Measurements from ENCODE around the gene UGT1A1.
"Not testable (repeated sequence)": the region's sequence is repeated elsewhere in the genome, so short reads cannot be mapped to it uniquely, and the experiment has no call there.

The UGT1A1 gene

DNA sequence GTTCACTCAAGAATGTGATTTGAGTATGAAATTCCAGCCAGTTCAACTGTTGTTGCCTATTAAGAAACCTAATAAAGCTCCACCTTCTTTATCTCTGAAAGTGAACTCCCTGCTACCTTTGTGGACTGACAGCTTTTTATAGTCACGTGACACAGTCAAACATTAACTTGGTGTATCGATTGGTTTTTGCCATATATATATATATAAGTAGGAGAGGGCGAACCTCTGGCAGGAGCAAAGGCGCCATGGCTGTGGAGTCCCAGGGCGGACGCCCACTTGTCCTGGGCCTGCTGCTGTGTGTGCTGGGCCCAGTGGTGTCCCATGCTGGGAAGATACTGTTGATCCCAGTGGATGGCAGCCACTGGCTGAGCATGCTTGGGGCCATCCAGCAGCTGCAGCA is at the start of gene UGT1A1:
Gene UGT1A1, plus strand, starts transcription at position 228 of the 400 bp plus-strand sequence. Its CDS starts 18 bp downstream, at position 246.
- no peak for DNase-seq (ENCODE audit: low read depth in 4 of 4, low spot score in 1 of 4)

- DNase-seq (ENCODE audit: low read depth in 4 of 4, low spot score in 1 of 4) = peak; percentile 46 to 56 (median 52)
These were observed 48.6 kb upstream of the UGT1A1 start for GRCh38 chr2:233711312-233712008.

DNA sequence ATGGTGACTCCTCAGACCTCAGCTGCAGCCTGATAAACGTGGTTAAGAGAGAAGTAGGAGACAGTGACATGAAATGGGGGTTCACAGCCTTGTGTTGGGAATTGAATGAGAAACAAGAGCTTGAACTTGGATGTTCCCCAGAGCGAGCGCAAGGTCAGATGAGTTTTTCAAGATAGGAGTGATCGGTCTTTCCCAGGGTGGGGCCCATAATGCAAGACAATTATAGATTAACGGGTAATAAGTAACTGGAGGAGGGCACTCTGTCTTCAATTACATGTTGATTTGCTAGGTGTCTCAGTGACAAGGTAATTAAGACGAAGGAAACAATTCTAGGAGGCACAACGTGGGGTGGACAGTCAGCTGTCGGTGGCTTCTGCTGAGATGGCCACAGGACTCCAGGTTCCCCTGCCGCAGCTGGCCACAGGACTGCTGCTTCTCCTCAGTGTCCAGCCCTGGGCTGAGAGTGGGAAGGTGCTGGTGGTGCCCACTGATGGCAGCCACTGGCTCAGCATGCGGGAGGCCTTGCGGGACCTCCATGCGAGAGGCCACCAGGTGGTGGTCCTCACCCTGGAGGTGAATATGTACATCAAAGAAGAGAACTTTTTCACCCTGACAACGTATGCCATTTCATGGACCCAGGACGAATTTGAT is 47.3 kb upstream of the UGT1A1 start, which contains the start of gene UGT1A5:
Gene UGT1A5, plus strand, starts transcription at position 297 of the 651 bp plus-strand sequence. Its CDS starts 85 bp downstream, at position 382.
- DNase-seq (ENCODE audit: low read depth in 4 of 4, low spot score in 1 of 4) = no peak

DNA sequence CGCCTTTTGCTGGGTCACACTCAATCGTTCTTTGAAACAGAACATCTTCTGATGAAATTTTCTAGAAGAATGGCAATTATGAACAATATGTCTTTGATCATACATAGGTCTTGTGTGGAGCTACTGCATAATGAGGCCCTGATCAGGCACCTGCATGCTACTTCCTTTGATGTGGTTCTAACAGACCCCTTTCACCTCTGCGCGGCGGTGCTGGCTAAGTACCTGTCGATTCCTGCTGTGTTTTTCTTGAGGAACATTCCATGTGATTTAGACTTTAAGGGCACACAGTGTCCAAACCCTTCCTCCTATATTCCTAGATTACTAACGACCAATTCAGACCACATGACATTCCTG is 46.8 kb upstream of the UGT1A1 start:
- no peak for DNase-seq (ENCODE audit: low read depth in 4 of 4, low spot score in 1 of 4)

DNA sequence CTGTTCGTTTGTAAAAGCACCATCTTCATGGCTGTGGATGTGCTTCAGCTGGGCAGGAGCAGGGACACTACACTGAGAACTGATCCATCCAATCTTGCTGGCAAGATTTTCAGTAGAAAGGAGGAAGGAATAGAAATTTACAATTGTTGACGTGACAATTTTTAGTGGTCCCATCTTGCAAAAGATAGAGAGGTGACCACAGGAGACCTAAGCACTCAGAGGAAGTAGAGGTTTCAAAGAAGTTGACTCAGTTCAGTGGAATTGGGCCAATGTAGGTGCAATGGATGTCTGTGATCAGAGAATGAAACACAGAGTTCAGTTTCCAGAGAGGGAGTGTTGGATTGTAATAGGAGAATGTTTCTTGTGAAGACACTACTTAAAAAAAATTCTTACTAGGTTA is 45.9 kb upstream of the UGT1A1 start:
- no peak for DNase-seq (ENCODE audit: low read depth in 4 of 4, low spot score in 1 of 4)

- no peak for DNase-seq (ENCODE audit: low read depth in 4 of 4, low spot score in 1 of 4)
These were observed 41.5 kb upstream of the UGT1A1 start, which contains the start of gene UGT1A4 for GRCh38 chr2:233718552-233718951. Gene UGT1A4, plus strand, starts transcription at chr2:233718736. Its CDS starts 85 bp downstream, at chr2:233718821.

DNA sequence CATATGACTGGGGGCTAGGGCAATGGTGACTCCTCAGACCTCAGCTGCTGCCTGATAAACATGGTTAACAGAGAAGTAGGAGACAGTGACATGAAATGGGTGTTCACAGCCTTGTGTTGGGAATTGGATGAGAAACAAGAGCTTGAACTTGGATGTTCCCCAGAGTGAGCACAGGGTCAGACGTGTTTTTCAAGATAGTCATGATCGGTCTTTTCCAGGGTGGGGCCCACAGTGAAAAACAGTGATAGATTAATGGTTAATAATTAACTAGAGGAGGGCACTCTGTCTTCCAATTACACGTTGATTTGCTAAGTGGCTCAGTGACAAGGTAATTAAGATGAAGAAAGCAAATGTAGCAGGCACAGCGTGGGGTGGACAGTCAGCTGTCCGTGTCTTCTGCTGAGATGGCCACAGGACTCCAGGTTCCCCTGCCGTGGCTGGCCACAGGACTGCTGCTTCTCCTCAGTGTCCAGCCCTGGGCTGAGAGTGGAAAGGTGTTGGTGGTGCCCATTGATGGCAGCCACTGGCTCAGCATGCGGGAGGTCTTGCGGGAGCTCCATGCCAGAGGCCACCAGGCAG is 31.3 kb upstream of the UGT1A1 start, which contains the start of gene UGT1A3:
Gene UGT1A3, plus strand, starts transcription at position 320 of the 579 bp plus-strand sequence. Its CDS starts 85 bp downstream, at position 405.
- DNase-seq (ENCODE audit: low read depth in 4 of 4, low spot score in 1 of 4) = no peak

GRCh38 chr2:233736868-233737653 is 23.0 kb upstream of the UGT1A1 start:
- DNase-seq (ENCODE audit: low read depth in 4 of 4, low spot score in 1 of 4) = not testable (repeated sequence)

DNA sequence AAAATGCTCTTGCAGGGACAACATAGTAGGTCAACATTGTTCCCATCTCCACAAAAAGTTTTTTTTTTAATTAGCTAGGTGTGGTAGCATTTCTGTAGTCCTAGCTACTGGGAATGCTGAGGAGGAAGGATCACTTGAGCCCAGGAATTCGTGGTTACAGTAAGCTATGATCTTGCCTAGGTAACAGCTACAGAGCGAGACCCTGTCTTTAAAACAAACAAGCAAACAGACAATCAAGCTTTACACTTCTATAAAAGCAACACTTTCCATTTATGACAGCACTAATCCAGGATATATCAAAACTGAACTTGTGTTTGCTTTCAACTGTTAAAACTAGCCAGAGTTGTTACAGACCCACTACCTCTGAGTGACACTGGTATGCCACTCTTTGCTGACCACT is 19.2 kb upstream of the UGT1A1 start:
- DNase-seq (ENCODE audit: low read depth in 4 of 4, low spot score in 1 of 4) = no peak

- no peak for DNase-seq (ENCODE audit: low read depth in 4 of 4, low spot score in 1 of 4)
These were observed 16.4 kb upstream of the UGT1A1 start for GRCh38 chr2:233743464-233744259.

- no peak for DNase-seq (ENCODE audit: low read depth in 4 of 4, low spot score in 1 of 4)
These were observed 14.9 kb upstream of the UGT1A1 start for GRCh38 chr2:233745073-233745755.

GRCh38 chr2:233745838-233746237 is 14.2 kb upstream of the UGT1A1 start:
- not testable (repeated sequence) for DNase-seq (ENCODE audit: low read depth in 4 of 4, low spot score in 1 of 4)

GRCh38 chr2:233746475-233747282 is 13.4 kb upstream of the UGT1A1 start:
- DNase-seq (ENCODE audit: low read depth in 4 of 4, low spot score in 1 of 4) = no peak

- no peak for DNase-seq (ENCODE audit: low read depth in 4 of 4, low spot score in 1 of 4)
These were observed 12.9 kb upstream of the UGT1A1 start for GRCh38 chr2:233747283-233747544.

DNA sequence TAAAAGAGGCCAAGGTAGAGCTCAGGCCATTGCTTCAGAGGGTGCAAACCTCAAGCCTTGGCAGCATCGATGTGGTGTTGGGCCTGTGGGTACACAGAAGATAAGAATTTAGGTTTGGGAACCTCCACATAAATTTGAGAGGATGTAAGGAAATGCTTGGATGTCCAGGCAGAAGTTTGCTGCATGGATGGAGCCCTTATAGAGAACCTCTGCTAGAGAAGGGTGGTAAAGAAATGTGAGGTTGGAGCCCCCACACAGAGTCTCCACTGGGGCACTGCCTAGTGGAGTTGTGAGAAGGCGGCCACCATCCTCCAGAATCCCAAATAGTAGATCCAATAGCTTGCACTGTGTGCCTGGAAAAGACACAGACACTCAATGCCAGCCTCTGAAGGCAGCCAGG is 9.4 kb upstream of the UGT1A1 start:
- not testable (repeated sequence) for DNase-seq (ENCODE audit: low read depth in 4 of 4, low spot score in 1 of 4)

DNA sequence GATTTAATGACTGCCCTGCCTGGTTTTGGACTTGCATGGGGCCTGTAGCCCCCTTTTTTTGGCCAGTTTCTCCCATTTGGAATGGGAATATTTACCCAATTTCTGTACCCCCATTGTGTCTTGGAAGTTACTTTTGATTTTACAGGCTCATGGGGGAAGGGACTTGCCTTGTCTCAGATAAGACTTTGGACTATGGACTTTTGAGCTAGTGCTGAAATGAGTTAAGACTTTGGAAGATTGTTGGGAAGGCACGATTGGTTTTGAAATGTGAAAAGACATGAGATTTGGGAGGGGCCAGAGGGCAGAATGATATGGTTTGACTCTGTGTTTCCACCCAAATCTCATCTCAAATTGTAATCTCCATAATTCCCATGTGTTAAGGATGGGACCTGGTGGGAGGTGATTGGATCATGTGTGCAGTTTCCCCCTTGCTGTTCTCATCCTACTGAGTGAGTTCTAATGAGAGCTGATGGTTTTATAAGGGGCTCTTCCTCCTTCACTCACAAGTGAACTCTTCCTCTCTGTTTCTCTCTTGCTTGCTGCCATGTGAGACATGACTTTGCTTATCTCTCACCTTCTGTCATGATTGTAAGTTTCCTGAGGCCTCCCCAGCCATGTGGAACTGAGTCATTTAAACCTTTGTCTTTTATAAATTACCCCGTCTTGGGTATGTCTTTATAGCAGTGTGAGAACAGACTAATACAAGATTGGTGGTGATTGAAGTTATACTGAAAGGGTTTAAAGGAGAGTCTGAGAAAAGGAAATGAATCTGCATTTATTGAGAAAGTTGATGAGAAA is 8.7 kb upstream of the UGT1A1 start:
- not testable (repeated sequence) for DNase-seq (ENCODE audit: low read depth in 4 of 4, low spot score in 1 of 4)

DNA sequence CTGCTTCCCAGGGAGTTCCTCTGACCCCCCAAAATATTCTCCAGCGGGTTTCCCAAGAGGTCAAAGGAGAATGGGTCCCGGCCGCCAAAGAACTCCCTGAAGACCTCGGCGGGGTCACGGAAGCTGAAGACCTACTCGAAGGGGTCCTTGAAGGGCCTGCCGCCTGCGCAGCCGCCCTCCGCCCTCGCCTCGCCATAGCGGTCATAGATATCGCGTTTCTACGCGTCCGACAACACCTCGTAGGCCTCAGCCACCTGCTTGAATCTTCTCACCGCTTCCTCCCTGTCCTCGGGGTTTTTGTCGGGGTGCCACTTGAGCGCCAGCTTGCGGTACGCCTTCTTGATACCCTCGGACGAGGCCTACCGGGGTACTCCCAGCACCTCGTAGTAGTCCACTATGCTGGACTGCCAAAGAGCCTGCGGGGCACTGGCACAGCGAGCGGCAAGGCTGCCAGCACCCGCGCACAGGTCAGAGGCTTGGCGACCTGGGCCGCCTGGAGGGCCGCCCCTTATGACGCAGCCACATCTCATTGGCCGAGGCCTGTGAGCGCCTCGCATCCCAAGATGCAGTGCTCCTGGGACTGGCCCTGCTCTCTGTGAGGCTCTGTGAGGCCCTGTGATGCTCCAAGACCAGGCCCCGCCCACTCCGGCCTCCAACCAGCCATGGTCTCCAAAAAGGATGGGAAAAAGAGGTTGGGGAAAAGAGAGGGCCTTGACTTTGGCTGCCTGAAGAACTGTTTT is 5.0 kb upstream of the UGT1A1 start:
- DNase-seq (ENCODE audit: low read depth in 4 of 4, low spot score in 1 of 4) = no peak

Data from stimulated activated CD4-positive, alpha-beta T cell treated with anti-CD3 and anti-CD28 coated beads, Interleukin-1b, Interleukin-23, amount 100 ng/mL, for 24 hours (primary cell).